ENCODE results near the gene NTMT1.

The NTMT1 gene

DNA sequence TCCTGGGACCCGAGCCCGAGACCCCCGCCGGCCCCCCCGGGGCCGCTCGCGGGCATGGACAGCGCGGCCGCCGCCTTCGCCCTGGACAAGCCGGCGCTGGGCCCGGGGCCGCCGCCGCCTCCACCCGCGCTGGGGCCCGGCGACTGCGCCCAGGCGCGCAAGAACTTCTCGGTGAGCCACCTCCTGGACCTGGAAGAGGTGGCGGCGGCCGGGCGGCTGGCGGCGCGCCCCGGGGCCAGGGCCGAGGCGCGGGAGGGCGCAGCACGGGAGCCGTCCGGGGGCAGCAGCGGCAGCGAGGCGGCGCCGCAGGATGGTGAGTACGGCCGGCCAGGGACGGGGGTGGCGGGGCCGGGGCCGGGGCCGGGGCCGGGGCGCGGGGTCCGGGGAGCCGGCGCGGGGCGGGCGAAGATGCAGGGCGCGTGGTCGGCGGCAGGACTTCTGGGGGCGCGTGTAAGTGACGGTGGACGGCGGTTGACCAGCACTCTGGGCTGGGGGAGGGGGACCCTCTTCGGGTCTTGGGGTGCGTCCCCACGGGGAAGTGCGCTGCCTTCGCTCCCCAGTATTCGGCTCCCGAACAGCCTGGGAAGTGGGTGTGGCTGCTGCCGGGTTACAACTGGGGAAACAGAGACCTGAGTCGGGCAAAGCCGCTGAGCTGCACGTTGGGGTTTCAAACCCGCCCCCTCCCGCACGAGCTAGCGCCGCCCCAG is 40.0 kb downstream of the NTMT1 start:
- Histone ChIP-seq H3K14ac (ENCODE audit: low read length) (no peak overlapping the region), H3K4me3 (ENCODE audit: low read depth, low read length) (peak overlapping the region; percentile 31), H3K79me1 (ENCODE audit: low read length) (no peaks in the 10 kb centered on the region), H2AFZ (ENCODE audit: insufficient read depth, low read length, poor library complexity) (peak overlapping the region; percentile 70), H3K4me1 (ENCODE audit: control insufficient read depth in 1 of 2, insufficient read depth in 2 of 2, low read length in 2 of 2) (peaks cover 3 to 7% of the 10 kb centered on the region in 2 experiments), H3K4ac (ENCODE audit: low read depth, low read length) (no peak overlapping the region), H3K27ac (ENCODE audit: low read depth, low read length) (no peak overlapping the region), H3K9me3 (ENCODE audit: insufficient read depth, low read depth, low read length) (no peaks in the 10 kb centered on the region), H3K36me3 (ENCODE audit: control insufficient read depth in 1 of 2, insufficient read depth in 2 of 2, low read length in 2 of 2) (no peaks in the 10 kb centered on the region), H4K91ac (ENCODE audit: low read depth, low read length) (no peak overlapping the region), H3K27me3 (ENCODE audit: insufficient read depth, low read length) (peaks cover 16% of the 10 kb centered on the region), H3K9ac (ENCODE audit: low read length) (no peak overlapping the region), H2BK120ac (ENCODE audit: insufficient read depth, low read length, poor library complexity) (no peak overlapping the region), H4K12ac (ENCODE audit: low read depth, low read length) (no peak overlapping the region), H2BK5ac (ENCODE audit: low read depth, low read length, poor library complexity) (no peak overlapping the region), H2AK5ac (ENCODE audit: low read length) (no peak overlapping the region), H3K23ac (ENCODE audit: low read length) (no peak overlapping the region), H4K8ac (ENCODE audit: low read depth, low read length) (no peak overlapping the region), H3K79me2 (ENCODE audit: control insufficient read depth, insufficient read depth, low read length, poor library complexity) (no peaks in the 10 kb centered on the region), H2BK12ac (ENCODE audit: low read length) (no peak overlapping the region), H3K18ac (ENCODE audit: low read length) (no peak overlapping the region), H3K4me2 (ENCODE audit: low read length) (peak overlapping the region; percentile 61)
- no CpG with 5 or more reads among the region's 88 CpGs for WGBS (ENCODE audit: extremely low coverage, insufficient coverage, insufficient read length)
- no peak for DNase-seq

DNA sequence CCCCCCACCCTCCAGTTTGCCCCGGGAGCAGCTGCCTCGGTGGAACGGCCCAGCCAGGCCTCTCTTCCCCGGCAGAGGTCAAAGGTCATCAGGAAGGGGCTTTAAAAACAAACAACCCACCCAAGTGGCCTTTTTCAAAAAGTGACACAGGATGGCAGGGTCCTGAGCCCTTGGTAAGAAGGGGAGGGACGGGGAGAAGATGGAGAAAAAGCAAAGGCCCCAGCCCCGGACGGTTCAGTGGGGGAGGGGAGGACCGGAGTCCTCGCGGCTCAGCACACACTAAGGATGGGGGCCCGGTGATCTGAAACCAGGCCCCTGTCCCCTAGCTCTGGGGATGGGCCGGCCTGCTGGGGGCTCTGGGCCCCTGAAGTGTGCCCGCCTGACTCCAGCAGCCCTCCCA is 40.6 kb downstream of the NTMT1 start:
- H3K27me3 ChIP-seq (ENCODE audit: insufficient read depth, low read length), result peaks cover 16% of the 10 kb centered on the region
- no peak overlapping the region for H4K8ac ChIP-seq (ENCODE audit: low read depth, low read length)
- H4K91ac ChIP-seq (ENCODE audit: low read depth, low read length), result no peak overlapping the region
- H2AFZ ChIP-seq (ENCODE audit: insufficient read depth, low read length, poor library complexity), result no peak overlapping the region
- H3K4me1 ChIP-seq (ENCODE audit: control insufficient read depth in 1 of 2, insufficient read depth in 2 of 2, low read length in 2 of 2), result peaks cover 3 to 7% of the 10 kb centered on the region in 2 experiments
- no CpG with 5 or more reads among the region's 13 CpGs for WGBS (ENCODE audit: extremely low coverage, insufficient coverage, insufficient read length)
- H3K9ac ChIP-seq (ENCODE audit: low read length), result no peak overlapping the region
- no peaks in the 10 kb centered on the region for H3K36me3 ChIP-seq (ENCODE audit: control insufficient read depth in 1 of 2, insufficient read depth in 2 of 2, low read length in 2 of 2)
- no peaks in the 10 kb centered on the region for H3K9me3 ChIP-seq (ENCODE audit: insufficient read depth, low read depth, low read length)
- H3K4ac ChIP-seq (ENCODE audit: low read depth, low read length), result no peak overlapping the region
- no peak overlapping the region for H2BK12ac ChIP-seq (ENCODE audit: low read length)
- no peak overlapping the region for H2BK120ac ChIP-seq (ENCODE audit: insufficient read depth, low read length, poor library complexity)
- H3K14ac ChIP-seq (ENCODE audit: low read length), result no peak overlapping the region
- no peak overlapping the region for H2AK5ac ChIP-seq (ENCODE audit: low read length)
- H2BK5ac ChIP-seq (ENCODE audit: low read depth, low read length, poor library complexity), result no peak overlapping the region
- no peak for DNase-seq
- H3K4me2 ChIP-seq (ENCODE audit: low read length), result no peak overlapping the region
- no peak overlapping the region for H3K18ac ChIP-seq (ENCODE audit: low read length)
- no peak overlapping the region for H3K23ac ChIP-seq (ENCODE audit: low read length)
- no peak overlapping the region for H3K27ac ChIP-seq (ENCODE audit: low read depth, low read length)
- H4K12ac ChIP-seq (ENCODE audit: low read depth, low read length), result no peak overlapping the region
- no peaks in the 10 kb centered on the region for H3K79me1 ChIP-seq (ENCODE audit: low read length)
- H3K79me2 ChIP-seq (ENCODE audit: control insufficient read depth, insufficient read depth, low read length, poor library complexity), result no peaks in the 10 kb centered on the region
- H3K4me3 ChIP-seq (ENCODE audit: low read depth, low read length), result no peak overlapping the region

DNA sequence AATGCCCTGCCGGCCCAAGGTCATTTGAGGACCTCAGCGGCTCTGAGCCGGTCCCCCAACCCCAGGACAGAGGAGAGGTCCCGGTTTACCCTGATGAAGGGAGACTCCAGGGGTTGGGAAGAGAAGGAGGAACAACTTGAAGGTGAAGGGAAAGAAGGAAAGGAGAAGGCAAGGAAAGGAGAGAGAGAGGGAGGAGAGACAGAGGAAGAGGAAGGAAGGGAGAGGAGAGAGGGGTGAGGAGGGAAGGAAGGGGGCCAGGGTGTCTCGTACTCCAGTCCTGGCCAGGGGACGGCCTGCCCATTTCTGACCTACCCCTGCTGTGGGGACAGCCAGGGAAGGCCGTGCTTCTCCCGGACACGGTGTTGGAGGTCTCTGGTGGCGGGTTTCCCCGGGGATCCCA is 41.4 kb downstream of the NTMT1 start:
- no peak overlapping the region for H3K4me2 ChIP-seq (ENCODE audit: low read length)
- no peak overlapping the region for H3K9ac ChIP-seq (ENCODE audit: low read length)
- H4K91ac ChIP-seq (ENCODE audit: low read depth, low read length), result no peak overlapping the region
- no peak for DNase-seq
- no peak overlapping the region for H4K8ac ChIP-seq (ENCODE audit: low read depth, low read length)
- H3K23ac ChIP-seq (ENCODE audit: low read length), result no peak overlapping the region
- no peak overlapping the region for H3K4ac ChIP-seq (ENCODE audit: low read depth, low read length)
- H3K27me3 ChIP-seq (ENCODE audit: insufficient read depth, low read length), result peaks cover 16% of the 10 kb centered on the region
- H3K4me3 ChIP-seq (ENCODE audit: low read depth, low read length), result no peak overlapping the region
- no peak overlapping the region for H2BK12ac ChIP-seq (ENCODE audit: low read length)
- no peak overlapping the region for H4K12ac ChIP-seq (ENCODE audit: low read depth, low read length)
- no peaks in the 10 kb centered on the region for H3K36me3 ChIP-seq (ENCODE audit: control insufficient read depth in 1 of 2, insufficient read depth in 2 of 2, low read length in 2 of 2)
- H3K79me1 ChIP-seq (ENCODE audit: low read length), result no peaks in the 10 kb centered on the region
- no peak overlapping the region for H2BK120ac ChIP-seq (ENCODE audit: insufficient read depth, low read length, poor library complexity)
- no peak overlapping the region for H3K14ac ChIP-seq (ENCODE audit: low read length)
- no peak overlapping the region for H2BK5ac ChIP-seq (ENCODE audit: low read depth, low read length, poor library complexity)
- no CpG with 5 or more reads among the region's 11 CpGs for WGBS (ENCODE audit: extremely low coverage, insufficient coverage, insufficient read length)
- no peak overlapping the region for H3K18ac ChIP-seq (ENCODE audit: low read length)
- peaks cover 3 to 7% of the 10 kb centered on the region in 2 experiments for H3K4me1 ChIP-seq (ENCODE audit: control insufficient read depth in 1 of 2, insufficient read depth in 2 of 2, low read length in 2 of 2)
- H3K9me3 ChIP-seq (ENCODE audit: insufficient read depth, low read depth, low read length), result no peaks in the 10 kb centered on the region
- no peak overlapping the region for H2AK5ac ChIP-seq (ENCODE audit: low read length)
- H3K79me2 ChIP-seq (ENCODE audit: control insufficient read depth, insufficient read depth, low read length, poor library complexity), result no peaks in the 10 kb centered on the region
- H3K27ac ChIP-seq (ENCODE audit: low read depth, low read length), result no peak overlapping the region
- H2AFZ ChIP-seq (ENCODE audit: insufficient read depth, low read length, poor library complexity), result no peak overlapping the region

DNA sequence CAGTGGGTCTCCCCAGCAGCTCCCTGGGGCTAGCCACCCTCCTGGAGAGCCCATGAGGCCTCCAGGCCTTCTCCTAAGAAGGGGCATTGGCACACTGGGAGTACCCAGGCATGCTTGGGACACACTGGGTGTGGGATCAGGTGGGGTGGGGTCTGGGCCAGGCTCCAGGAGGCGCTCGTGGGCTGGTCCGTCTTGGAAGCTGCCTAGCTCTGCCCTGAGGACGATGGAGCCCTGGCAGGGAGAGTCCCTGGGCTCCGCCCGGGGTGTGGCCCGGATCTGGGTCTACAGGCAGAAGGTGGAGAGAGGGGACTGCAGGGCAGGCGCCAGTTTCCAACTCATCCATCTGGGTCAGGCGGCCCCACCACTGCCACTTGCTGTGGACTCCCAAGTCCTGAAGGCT is 41.9 kb downstream of the NTMT1 start:
- no peak for DNase-seq
- WGBS (ENCODE audit: extremely low coverage, insufficient coverage, insufficient read length), result no CpG with 5 or more reads among the region's 9 CpGs
- H3K9me3 ChIP-seq (ENCODE audit: insufficient read depth, low read depth, low read length), result no peaks in the 10 kb centered on the region
- no peak overlapping the region for H4K8ac ChIP-seq (ENCODE audit: low read depth, low read length)
- no peak overlapping the region for H3K9ac ChIP-seq (ENCODE audit: low read length)
- H3K4me1 ChIP-seq (ENCODE audit: control insufficient read depth in 1 of 2, insufficient read depth in 2 of 2, low read length in 2 of 2), result peaks cover 3 to 7% of the 10 kb centered on the region in 2 experiments
- no peak overlapping the region for H3K4me3 ChIP-seq (ENCODE audit: low read depth, low read length)
- H3K36me3 ChIP-seq (ENCODE audit: control insufficient read depth in 1 of 2, insufficient read depth in 2 of 2, low read length in 2 of 2), result no peaks in the 10 kb centered on the region
- no peak overlapping the region for H2AFZ ChIP-seq (ENCODE audit: insufficient read depth, low read length, poor library complexity)
- H3K79me1 ChIP-seq (ENCODE audit: low read length), result no peaks in the 10 kb centered on the region
- no peak overlapping the region for H2AK5ac ChIP-seq (ENCODE audit: low read length)
- no peak overlapping the region for H3K4ac ChIP-seq (ENCODE audit: low read depth, low read length)
- no peak overlapping the region for H3K18ac ChIP-seq (ENCODE audit: low read length)
- no peak overlapping the region for H3K4me2 ChIP-seq (ENCODE audit: low read length)
- peaks cover 16% of the 10 kb centered on the region for H3K27me3 ChIP-seq (ENCODE audit: insufficient read depth, low read length)
- no peak overlapping the region for H2BK120ac ChIP-seq (ENCODE audit: insufficient read depth, low read length, poor library complexity)
- no peak overlapping the region for H2BK5ac ChIP-seq (ENCODE audit: low read depth, low read length, poor library complexity)
- no peak overlapping the region for H4K91ac ChIP-seq (ENCODE audit: low read depth, low read length)
- H3K27ac ChIP-seq (ENCODE audit: low read depth, low read length), result no peak overlapping the region
- no peaks in the 10 kb centered on the region for H3K79me2 ChIP-seq (ENCODE audit: control insufficient read depth, insufficient read depth, low read length, poor library complexity)
- no peak overlapping the region for H3K14ac ChIP-seq (ENCODE audit: low read length)
- no peak overlapping the region for H3K23ac ChIP-seq (ENCODE audit: low read length)
- H4K12ac ChIP-seq (ENCODE audit: low read depth, low read length), result no peak overlapping the region
- no peak overlapping the region for H2BK12ac ChIP-seq (ENCODE audit: low read length)
